Measurements from ENCODE around the gene DSTN. TPM values are rescaled to one million over a fixed set of nuclear protein-coding genes. Genes with fewer than 3 reads are reported as not detected.

The DSTN gene
- total and polyA plus RNA-seq, 2 of the 4 experiments (the other 2 are of a cell fraction): 221 to 269 TPM

GRCh38 chr20:17594443-17594842, 24.6 kb downstream of the DSTN start:
- DNase-seq: peak; percentile 87
- no peak overlapping the region for H3K23ac ChIP-seq (ENCODE audit: low read depth, low read length)
- H3K9me1 ChIP-seq (ENCODE audit: insufficient read depth, low read length): peaks cover 22% of the 10 kb centered on the region
- no peak overlapping the region for H2BK20ac ChIP-seq (ENCODE audit: low read depth, low read length)
- dilution Hi-C loops (cut with HindIII; ENCODE audit: low sequenced_read_pairs, unreplicated experiment): no loop called here
- H2BK120ac ChIP-seq (ENCODE audit: low read depth, low read length): no peak overlapping the region
- no peak overlapping the region for H2AK5ac ChIP-seq (ENCODE audit: low read depth, low read length)
- H3K4me1 ChIP-seq (ENCODE audit: control insufficient read depth, insufficient read depth, low read length): peaks cover 17% of the 10 kb centered on the region
- no TSS peak for BruUV-seq (replicated peaks)
- CTCF ChIA-PET: interaction anchor here (1.0 to 2.2 kb wide), 2 partner anchors 22 to 58 kb away, joined by 3 to 7 read pairs; no protein-coding TSS in a partner anchor
- no peak overlapping the region for H2AFZ ChIP-seq (replicated peaks; ENCODE audit: low read length, poor library complexity)
- H2BK15ac ChIP-seq (ENCODE audit: low read depth, low read length): no peak overlapping the region
- H4K5ac ChIP-seq (ENCODE audit: low read depth, low read length): no peak overlapping the region
- H3K36me3 ChIP-seq (ENCODE audit: control insufficient read depth, insufficient read depth, low read length): peaks cover 11% of the 10 kb centered on the region
- no peak overlapping the region for H2AK9ac ChIP-seq (replicated peaks; ENCODE audit: low read depth, low read length, poor library complexity)
- in situ Hi-C loops (cut with MboI; ENCODE audit: low sequenced_read_pairs): no loop called here
- POLR2A ChIA-PET (ENCODE audit: unreplicated experiment): interaction anchor here (0.6 kb wide), 2 partner anchors 24 to 647 kb away, joined by 3 to 5 read pairs; no protein-coding TSS in a partner anchor
- no peak overlapping the region for H3K9ac ChIP-seq (ENCODE audit: low read depth, low read length)
- no peaks in the 10 kb centered on the region for H3K27me3 ChIP-seq (ENCODE audit: control insufficient read depth, insufficient read depth, low read length)
- no peak overlapping the region; the same call in 1 of the 2 replicates for H3K4me2 ChIP-seq (ENCODE audit: low read depth, low read length)
- H3K4me3 ChIP-seq (ENCODE audit: insufficient read depth, low read depth, low read length): no peak overlapping the region
- TF ChIP-seq RAD21 (IDR thresholded peaks at IDR 0.05; ENCODE audit: low read length) (peak; percentile 12; the same call in 1 of the 2 replicates), MXI1 (IDR thresholded peaks at IDR 0.05; ENCODE audit: borderline replicate concordance, low read depth, low read length) (no peak), MAZ (IDR thresholded peaks at IDR 0.05; ENCODE audit: borderline replicate concordance, low read depth, low read length) (no peak)
- no peak overlapping the region for H4K91ac ChIP-seq (ENCODE audit: insufficient read depth, low read depth, low read length)
- intact Hi-C loops (cut with micrococcal nuclease): loop anchor here (1.0 to 2.0 kb wide), 2 partner anchors 22 to 57 kb away; no protein-coding TSS in a partner anchor
- no peak overlapping the region for H3K14ac ChIP-seq (replicated peaks; ENCODE audit: low read depth, low read length)
- H3K9me3 ChIP-seq (ENCODE audit: control insufficient read depth, insufficient read depth, low read length): no peaks in the 10 kb centered on the region
- H3K18ac ChIP-seq (ENCODE audit: low read depth, low read length): no peak overlapping the region
- no peak overlapping the region for H3K4ac ChIP-seq (ENCODE audit: low read depth, low read length)
- H4K20me1 ChIP-seq (ENCODE audit: insufficient read depth, low read length): peaks cover 94% of the 10 kb centered on the region
- no peak overlapping the region for H4K8ac ChIP-seq (ENCODE audit: low read depth in 2 of 2, low read length in 2 of 2)
- no peak overlapping the region for H2BK5ac ChIP-seq (ENCODE audit: low read depth, low read length, poor library complexity, severe bottlenecking)
- H3K27ac ChIP-seq (ENCODE audit: insufficient read depth, low read length): no peak overlapping the region
- H3K56ac ChIP-seq (ENCODE audit: extremely low read depth, insufficient read depth, low read length): no peak overlapping the region
- H3K79me1 ChIP-seq (ENCODE audit: low read depth in 1 of 2, low read length in 2 of 2): peaks cover 17 to 74% of the 10 kb centered on the region in 2 experiments
- peak; percentile 91 for ATAC-seq (ENCODE audit: low read depth)
